DMS114 treated with DMSO at 0.1 percent for 48 hours (cell line): ENCODE measurements around the gene PPM1A.
"Not testable (repeated sequence)": the region's sequence is repeated elsewhere in the genome, so short reads cannot be mapped to it uniquely, and the experiment has no call there.

Experiments used
- DNase-seq: peaks from one replicate; lab custom pipeline; 2025; ENCODE audit not compliant: unreplicated experiment; lab: John Stamatoyannopoulos, UW

PPM1A gene

DNA sequence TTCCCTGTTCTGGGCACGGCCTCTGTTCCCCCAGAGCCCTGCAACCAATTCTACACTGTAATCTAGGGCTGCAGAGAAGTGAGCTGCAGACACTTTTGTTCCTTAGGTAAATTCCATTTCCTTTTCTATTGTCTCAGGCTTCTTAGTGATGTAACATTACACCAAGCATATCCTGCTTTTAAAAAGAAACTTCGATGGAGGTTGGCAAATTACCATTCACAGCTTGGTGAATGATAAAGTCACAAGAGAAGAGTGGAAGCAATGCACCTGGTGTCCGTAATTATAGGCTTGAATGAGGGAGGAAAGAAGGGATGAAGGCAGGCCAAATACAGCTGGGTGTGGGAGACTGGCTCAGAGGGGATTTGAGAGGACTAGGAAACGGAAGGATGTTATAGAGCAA lies 68.6 kb downstream of the PPM1A start:
- DNase-seq, result no peak

DNA sequence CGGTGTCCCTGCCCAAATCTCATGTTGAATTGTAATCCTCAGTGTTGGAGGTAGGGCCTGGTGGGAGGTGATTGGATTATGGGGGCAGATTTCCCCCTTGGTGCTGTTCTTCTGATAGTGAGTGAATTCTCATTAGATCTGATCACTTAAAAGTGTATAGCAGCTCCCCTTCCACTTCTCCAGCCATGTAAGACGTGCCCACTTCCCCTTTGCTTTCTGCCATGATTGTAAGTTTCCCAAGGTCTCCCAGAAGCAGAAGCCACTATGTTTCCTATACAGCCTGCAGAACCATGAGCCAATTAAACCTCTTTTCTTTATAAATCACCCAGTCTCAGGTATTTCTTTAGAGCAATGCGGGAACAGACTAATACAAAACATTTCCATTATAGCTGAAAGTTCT lies 71.8 kb downstream of the PPM1A start:
- DNase-seq, result not testable (repeated sequence)

DNA sequence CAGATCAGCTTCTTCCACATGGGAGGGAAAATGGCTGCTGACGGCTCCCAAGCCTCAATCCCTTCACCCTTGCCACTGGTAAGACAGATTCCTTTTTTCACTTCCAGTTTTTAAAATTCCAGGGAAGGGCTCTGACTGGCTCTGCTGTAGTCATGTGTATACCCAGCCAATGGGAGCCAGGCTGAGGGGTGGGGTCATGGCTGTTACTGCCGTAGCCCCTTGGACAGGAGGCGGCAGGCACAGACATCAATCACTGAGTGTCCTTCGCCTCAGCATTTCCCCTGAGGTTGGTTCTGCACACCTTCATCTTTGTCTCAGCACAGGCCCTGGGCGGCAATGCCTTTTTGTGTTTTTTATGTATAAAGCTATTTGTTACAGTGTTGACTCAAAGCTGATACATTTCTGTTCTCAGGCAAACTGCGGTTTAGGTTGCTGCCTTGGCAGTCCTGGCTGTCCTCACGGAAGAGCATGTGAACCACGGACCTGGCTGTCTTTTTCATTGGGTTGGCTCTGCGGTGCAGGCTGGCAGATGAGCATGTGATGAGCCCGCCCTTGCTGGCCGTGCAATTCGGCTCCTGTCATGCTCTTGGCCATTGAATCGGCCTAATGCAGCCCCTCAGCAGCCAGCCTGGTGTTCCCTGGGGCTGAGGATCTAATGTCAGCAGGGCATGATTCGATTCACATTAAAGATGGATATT lies 74.3 kb downstream of the PPM1A start:
- no peak for DNase-seq

DNA sequence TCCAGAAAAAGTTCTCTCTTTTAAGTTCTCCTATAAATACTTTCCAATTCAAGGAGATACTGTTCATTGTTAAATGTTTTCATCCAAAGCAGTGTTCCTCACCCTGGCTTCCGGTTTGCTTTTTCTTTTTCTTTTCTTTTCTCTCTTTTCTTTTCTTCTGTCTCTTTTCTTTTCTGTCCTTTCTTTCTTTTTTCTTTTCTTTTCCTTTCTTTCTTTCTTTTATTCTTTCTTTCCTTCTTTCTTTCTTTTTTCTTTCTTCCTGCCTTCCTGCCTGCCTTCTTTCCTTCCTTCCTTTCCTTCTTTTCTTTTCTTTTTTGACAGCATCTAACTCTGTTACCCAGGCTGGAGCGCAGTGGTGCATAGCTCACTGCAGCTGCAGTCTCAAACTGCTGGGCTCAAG lies 75.8 kb downstream of the PPM1A start:
- no peak for DNase-seq

DNA sequence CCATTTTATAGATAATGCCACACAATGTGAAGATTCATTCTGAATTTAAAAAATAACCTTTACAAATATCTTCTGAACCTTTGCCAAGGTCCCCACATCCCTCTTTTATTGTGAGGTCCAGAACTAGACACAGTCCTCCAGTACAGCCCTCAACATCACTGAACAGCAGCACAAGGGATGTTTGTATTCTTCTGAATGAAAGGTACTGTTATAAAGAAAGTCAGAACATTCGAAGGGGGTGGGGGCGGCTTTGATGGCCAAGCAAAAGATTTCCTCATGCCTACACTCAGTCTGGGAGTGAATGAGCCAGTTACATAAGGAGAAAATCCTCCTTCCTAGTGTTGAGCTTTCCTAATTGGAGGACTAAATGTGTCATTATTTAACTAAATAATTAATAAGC lies 77.3 kb downstream of the PPM1A start:
- DNase-seq, result no peak

DNA sequence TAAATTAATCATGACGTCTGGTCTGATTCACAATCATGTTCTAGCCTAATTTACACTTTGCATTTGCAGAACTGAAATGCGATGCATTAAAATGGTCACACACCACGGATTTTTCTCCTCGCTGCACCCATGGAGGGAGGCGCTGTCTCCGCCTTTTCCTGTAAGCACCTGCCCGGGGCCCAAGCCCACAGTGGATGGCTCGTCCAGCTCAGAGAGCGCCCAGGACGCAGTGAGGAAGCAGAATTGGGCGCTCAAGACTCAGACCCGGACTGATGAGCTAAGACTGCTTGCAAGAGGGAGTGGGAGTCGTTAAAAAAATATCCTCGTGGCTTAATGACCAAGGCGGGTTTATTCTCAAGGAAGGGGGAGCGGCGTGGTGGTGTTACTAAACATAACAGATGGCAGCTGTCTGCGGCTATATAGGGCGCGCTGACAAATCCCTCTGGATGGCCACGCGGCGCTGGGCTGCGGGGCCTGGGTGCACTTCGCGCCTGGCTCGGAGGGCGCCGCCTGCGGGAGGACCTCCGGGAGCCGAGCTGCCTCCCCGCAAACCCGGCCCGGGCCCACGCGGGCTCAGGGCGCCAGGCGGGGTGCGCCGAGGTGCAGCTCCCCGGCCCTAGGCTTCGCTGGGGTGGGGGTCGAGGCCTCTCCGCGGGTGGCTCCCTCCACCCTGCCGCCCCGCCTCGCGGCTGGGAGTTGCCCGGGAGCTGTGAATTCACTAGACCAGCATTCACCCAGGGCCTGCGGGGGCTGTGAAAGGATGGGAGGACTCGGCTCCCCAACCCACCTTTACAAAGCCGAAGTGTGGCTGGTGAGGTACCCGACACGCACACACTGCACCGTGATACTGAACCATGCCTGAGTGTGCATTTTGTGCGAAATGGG lies 78.7 kb downstream of the PPM1A start:
- no peak for DNase-seq

DNA sequence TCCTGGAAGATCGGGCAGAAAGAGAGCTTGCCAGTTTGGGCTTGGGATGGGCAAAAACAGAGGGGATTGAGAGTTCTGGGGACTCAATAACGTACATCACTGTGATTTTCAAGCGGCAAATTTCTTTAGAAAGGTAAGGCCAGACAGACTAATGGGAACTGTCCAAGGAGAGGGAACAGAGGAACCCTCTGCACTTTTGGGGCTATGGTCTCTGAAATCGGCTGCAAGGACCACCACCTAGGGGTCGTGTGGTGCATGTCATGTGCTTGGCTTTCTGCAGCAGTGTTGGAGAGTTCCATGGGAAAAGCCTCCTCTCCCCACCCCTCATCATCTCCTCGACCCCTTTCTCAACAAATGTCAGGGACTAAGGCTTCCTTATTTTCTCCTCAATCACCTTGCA lies 79.6 kb downstream of the PPM1A start:
- no peak for DNase-seq

DNA sequence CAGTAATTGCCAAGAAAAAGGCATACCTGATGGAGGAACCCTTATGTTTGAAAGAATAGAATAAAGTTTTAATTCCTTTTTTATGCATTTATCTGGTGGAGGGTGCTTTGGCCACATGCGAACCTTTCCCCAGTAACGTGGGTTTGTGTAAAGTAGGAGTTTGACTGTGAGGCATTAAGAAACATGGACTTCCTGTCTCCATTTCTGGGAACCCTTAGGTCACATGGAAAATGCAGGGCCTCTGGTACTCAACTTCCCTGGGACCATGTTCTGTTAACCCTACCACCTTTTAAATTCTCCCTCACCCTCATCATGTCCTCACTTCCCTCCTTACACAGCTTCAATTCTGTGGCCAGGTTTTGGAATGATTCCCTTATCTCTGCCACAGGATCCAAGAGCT lies 80.3 kb downstream of the PPM1A start:
- no peak for DNase-seq

DNA sequence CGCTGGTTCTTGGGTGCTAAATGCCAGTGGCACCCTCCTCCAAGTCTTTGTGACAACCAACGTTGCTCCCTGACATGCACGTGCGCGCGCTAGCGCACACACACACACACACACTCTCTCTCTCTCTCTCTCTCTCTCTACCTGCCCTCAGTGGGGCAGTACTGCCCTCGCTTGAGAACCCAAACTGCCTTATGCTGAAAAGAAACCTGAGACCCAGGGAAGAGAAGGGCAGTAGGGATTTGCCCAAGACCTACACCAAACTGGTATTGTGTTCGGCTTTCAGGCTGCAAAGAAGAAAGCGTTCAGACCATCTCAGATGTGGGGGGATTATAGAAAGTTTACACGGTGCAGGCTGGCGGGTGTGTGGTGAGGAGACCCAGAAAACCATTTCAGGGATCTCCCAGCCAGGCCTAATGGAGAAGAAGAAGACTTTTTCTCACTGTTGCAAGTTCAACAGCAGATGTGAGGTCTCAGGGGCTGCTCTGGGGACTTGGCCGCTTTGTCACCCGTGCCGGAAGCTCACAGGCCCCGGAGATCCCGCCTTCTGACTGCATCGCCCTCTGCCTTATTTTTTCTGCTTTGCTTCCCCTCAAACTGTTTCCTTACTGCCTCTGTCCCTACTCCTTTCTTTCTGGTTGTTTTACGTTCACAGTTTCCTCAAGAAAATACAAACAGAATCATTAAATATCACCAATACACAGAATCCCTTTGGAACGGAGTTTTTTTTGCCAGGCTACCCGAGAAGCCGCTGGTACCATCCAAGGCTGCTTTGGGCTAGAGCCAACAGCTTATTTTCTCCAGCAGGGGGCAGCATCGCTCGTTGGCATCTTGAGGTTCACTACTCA lies 82.4 kb downstream of the PPM1A start:
- DNase-seq, result peak; percentile 70

DNA sequence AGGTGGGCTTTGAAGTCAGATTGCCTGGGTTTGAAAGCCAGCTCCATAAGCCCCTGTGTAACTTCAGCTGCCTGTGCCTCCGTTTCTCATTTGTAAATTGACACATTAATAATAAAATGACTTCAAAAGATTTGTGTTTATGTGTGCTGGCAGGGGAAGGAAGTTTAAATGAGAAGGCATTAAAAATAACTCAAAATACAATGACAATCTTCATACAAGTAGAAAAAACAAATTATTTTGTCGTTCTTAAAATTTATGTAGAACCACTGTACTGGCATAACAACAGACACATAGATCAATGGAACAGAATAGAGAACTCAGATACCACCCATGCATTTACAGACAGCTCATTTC lies 83.0 kb downstream of the PPM1A start:
- no peak for DNase-seq

DNA sequence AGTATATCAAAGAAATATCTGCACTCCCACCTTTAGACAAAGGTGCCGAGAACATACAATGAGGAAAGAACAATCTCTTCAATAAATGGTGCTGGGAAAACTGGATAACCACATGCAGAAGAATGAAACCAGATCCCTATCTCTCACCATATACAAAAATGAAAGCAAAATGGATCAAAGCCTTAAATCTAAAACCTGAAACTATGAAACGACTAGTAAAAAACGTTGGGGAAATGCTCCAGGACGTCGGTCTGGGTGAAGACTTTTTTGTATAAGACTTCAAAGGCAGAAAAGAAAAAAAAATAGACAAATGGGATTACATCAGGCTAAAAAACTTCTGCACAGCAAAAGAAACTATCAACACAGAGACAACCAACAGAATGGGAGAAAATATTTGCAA lies 83.8 kb downstream of the PPM1A start:
- DNase-seq, result no peak

DNA sequence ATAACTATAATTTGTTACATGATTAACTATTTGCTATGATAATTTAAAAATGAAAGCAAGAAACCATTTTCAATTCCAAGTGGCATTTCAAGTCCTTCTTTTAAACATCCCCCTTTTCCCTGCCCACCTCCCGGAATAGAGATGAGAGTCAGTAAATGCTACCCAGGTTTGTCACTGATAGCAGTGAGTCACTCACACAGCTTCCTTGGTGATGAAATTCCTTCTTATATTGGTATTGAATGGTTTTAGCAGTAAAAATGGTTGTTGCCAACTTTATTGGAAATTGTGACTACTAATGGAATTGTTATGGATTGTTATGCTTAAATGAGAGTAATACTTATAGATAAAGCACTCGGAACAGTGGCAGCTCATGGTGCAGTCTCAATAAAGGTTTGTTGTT lies 90.5 kb downstream of the PPM1A start:
- no peak for DNase-seq

DNA sequence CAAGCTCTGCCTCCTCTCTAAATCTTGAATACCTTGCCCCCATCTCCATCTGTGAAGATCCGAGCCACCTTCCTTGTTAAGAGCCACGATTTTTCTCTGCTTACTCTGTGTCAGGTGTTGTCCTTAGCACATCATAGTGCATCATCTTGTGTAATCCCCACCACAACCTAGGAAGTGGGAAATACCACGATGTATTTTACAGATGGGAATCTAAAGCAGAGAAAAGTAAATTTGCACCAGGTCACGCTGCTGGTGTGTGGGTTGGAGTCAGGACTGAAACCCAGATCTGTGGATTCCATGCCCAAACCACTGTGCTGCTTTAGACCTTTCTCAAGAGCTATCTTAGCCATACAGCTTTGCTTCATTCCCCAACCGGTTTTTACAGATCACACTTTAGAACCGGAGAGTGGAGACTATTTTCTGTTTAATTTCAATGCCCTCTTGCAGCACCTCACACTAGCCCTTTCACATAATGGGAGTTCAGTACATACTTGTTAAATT lies 94.6 kb downstream of the PPM1A start:
- DNase-seq, result no peak

DNA sequence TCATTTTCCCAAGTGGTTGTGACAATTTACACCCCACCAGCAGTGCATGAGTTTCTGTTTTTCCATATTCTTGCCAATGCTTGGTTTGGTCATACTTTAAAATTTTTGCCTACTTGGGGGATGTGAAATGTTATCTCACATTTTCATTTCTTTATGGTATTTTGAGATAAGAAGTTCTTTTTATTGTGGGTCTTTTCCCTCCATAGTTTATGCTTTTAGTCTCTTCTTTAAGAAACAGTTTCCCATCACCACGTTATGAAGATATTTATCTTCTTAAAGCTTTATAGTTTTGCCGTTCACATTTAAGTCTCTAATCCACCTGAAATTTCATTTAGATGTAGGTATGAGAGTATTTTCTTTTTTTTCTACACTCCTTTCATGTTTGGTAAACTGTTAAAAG lies 95.7 kb downstream of the PPM1A start:
- no peak for DNase-seq

DNA sequence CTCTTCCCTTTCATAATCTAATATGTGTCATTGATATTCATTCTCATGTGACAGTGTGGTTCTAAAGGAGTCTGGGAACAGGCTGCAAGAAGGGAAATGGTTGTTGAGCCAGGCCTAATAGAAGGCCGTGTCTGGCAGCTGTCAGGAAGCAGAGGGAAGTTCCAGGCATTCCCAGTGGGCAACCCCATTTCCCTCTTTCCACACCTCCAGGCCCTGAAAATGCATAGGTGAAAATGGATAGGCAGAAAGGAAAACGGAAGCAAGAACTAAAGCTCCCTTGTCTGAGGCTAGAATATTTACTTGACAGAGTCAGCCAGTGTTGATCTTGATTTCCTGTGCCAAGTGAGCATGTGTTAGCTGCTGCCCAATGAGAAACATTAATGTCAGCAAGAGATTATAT lies 97.7 kb downstream of the PPM1A start:
- no peak for DNase-seq

DNA sequence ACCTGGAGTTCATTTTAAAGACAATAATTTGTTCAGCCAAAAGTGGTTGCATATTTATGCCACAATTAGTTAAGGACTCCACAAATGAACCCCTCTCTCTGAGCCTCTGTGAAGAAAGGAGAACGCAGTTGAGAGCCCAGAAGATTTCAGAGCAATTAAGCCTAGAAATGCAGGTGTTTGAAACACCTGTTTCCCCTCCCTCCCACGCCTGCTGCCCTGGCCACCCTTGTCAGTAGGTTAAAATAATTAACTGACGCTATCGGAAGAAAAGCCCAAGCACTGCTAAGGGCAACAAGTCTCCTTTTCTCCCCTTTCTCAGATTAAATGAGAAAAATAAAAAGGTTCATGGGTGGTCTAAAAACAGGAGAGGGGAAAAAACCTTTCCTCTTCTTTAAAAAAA lies 99.2 kb downstream of the PPM1A start:
- no peak for DNase-seq
